Neural cell (in vitro differentiated cells): ENCODE measurements around the gene PTPRG.

ENCODE experiments used
- EP300 ChIP-seq: fragments of 450-650 bp; conservative IDR thresholded peaks from 2 replicates; pipeline ENCODE4 v1.6.1; 2014; ENCODE audit warnings: antibody characterized with exemption, mild to moderate bottlenecking, moderate library complexity; ENCODE audit not compliant: poor library complexity, severe bottlenecking
- EZH2 ChIP-seq: fragments of 200-600, 300-800 bp; shearing (Covaris generic), sonication (generic); IDR thresholded peaks from 2 replicates; pipeline ENCODE4 v1.6.1; 2014; ENCODE audit warnings: antibody characterized with exemption, low read length, borderline replicate concordance, mild to moderate bottlenecking; ENCODE audit not compliant: insufficient read depth, poor library complexity, severe bottlenecking
- MXI1 ChIP-seq: fragments of 450-650 bp; conservative IDR thresholded peaks from 2 replicates; pipeline ENCODE4 v1.6.1; 2014; ENCODE audit warnings: antibody characterized with exemption, mild to moderate bottlenecking; ENCODE audit not compliant: poor library complexity, severe bottlenecking
- POLR2AphosphoS5 ChIP-seq: IDR thresholded peaks from 2 replicates; pipeline ENCODE4 v1.6.1; 2012
- RAD21 ChIP-seq: fragments of 450-650 bp; conservative IDR thresholded peaks from 2 replicates; pipeline ENCODE4 v1.6.1; 2014; ENCODE audit warnings: antibody characterized with exemption, mild to moderate bottlenecking, moderate library complexity
- TAF1 ChIP-seq: IDR thresholded peaks from 2 replicates; pipeline ENCODE4 v1.6.1; 2012; ENCODE audit warnings: low read depth
- TF ChIP-seq, protein P1 (sequence below): fragments of 450-650 bp; IDR thresholded peaks from 2 replicates; pipeline ENCODE4 v1.5.1; 2014; ENCODE audit warnings: antibody characterized with exemption, mild to moderate bottlenecking, moderate library complexity; ENCODE audit not compliant: poor library complexity, severe bottlenecking
- TF ChIP-seq, protein P2 (sequence below): IDR thresholded peaks from 2 replicates; pipeline ENCODE4 v1.6.1; 2012; ENCODE audit warnings: borderline replicate concordance

DNA sequence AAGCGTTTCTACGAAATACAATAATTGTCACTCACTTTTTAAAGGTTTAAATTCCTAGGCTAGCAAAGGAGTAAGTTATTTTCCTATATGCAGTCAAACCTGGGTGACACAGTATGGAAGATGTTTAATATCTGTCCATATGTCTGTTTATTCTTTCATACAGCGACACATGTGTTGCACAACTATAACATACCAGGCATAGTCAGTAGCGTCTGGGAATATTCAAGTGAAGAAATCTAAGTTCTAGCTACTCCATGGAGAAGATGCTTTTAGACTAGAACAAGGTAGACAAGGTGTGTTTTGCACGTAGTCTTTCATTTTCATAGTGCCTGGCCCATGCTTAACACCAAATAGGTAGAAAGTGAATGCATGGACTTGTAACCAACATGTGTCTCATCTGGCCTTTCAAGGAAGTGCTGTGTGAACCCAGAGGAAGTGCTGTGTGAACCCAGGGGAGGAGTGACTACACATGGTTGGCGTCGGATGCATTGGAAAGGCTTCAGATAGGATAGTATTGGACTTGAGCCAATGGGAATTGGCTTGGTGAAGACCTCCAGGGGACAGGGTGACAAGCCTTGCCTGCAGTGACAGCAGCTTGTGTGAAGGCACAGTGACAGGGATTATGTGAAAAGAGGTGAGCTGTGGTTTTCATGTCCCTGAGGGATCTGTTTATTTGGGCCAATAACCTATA lies 267.0 kb downstream of the PTPRG start:
- TF ChIP-seq, protein P1, sequence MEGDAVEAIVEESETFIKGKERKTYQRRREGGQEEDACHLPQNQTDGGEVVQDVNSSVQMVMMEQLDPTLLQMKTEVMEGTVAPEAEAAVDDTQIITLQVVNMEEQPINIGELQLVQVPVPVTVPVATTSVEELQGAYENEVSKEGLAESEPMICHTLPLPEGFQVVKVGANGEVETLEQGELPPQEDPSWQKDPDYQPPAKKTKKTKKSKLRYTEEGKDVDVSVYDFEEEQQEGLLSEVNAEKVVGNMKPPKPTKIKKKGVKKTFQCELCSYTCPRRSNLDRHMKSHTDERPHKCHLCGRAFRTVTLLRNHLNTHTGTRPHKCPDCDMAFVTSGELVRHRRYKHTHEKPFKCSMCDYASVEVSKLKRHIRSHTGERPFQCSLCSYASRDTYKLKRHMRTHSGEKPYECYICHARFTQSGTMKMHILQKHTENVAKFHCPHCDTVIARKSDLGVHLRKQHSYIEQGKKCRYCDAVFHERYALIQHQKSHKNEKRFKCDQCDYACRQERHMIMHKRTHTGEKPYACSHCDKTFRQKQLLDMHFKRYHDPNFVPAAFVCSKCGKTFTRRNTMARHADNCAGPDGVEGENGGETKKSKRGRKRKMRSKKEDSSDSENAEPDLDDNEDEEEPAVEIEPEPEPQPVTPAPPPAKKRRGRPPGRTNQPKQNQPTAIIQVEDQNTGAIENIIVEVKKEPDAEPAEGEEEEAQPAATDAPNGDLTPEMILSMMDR, result no peak
- TF ChIP-seq RAD21 (no peak), EZH2 (no peak), POLR2AphosphoS5 (no peak), TAF1 (no peak), EP300 (no peak), MXI1 (no peak)
- TF ChIP-seq, protein P2, sequence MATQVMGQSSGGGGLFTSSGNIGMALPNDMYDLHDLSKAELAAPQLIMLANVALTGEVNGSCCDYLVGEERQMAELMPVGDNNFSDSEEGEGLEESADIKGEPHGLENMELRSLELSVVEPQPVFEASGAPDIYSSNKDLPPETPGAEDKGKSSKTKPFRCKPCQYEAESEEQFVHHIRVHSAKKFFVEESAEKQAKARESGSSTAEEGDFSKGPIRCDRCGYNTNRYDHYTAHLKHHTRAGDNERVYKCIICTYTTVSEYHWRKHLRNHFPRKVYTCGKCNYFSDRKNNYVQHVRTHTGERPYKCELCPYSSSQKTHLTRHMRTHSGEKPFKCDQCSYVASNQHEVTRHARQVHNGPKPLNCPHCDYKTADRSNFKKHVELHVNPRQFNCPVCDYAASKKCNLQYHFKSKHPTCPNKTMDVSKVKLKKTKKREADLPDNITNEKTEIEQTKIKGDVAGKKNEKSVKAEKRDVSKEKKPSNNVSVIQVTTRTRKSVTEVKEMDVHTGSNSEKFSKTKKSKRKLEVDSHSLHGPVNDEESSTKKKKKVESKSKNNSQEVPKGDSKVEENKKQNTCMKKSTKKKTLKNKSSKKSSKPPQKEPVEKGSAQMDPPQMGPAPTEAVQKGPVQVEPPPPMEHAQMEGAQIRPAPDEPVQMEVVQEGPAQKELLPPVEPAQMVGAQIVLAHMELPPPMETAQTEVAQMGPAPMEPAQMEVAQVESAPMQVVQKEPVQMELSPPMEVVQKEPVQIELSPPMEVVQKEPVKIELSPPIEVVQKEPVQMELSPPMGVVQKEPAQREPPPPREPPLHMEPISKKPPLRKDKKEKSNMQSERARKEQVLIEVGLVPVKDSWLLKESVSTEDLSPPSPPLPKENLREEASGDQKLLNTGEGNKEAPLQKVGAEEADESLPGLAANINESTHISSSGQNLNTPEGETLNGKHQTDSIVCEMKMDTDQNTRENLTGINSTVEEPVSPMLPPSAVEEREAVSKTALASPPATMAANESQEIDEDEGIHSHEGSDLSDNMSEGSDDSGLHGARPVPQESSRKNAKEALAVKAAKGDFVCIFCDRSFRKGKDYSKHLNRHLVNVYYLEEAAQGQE, result no peak
